ENCODE results near the gene CDK14.

CDK14 gene

GRCh38 chr7:91180746-91181145, 584.6 kb downstream of the CDK14 start:
- Histone ChIP-seq H4K20me1 (ENCODE audit: insufficient read depth, low read length) (no peaks in the 10 kb centered on the region), H3K4me1 (ENCODE audit: low read length) (no peaks in the 10 kb centered on the region), H3K79me2 (ENCODE audit: low read length) (no peaks in the 10 kb centered on the region), H3K27ac (ENCODE audit: low read length) (no peak overlapping the region), H3K4me3 (ENCODE audit: low read length) (no peak overlapping the region), H3K27me3 (ENCODE audit: low read depth, low read length) (no peaks in the 10 kb centered on the region), H2AFZ (ENCODE audit: low read depth, low read length) (no peak overlapping the region), H3K9me3 (ENCODE audit: insufficient read depth, low read length) (no peaks in the 10 kb centered on the region), H3K36me3 (replicated peaks; ENCODE audit: low read depth, low read length) (no peaks in the 10 kb centered on the region), H3K9ac (ENCODE audit: low read length) (no peak overlapping the region), H3K4me2 (ENCODE audit: low read length) (no peak overlapping the region)
- no peak for TF ChIP-seq EZH2phosphoT487 (IDR thresholded peaks at IDR 0.05; ENCODE audit: low read depth)
- TF ChIP-seq, protein P1, sequence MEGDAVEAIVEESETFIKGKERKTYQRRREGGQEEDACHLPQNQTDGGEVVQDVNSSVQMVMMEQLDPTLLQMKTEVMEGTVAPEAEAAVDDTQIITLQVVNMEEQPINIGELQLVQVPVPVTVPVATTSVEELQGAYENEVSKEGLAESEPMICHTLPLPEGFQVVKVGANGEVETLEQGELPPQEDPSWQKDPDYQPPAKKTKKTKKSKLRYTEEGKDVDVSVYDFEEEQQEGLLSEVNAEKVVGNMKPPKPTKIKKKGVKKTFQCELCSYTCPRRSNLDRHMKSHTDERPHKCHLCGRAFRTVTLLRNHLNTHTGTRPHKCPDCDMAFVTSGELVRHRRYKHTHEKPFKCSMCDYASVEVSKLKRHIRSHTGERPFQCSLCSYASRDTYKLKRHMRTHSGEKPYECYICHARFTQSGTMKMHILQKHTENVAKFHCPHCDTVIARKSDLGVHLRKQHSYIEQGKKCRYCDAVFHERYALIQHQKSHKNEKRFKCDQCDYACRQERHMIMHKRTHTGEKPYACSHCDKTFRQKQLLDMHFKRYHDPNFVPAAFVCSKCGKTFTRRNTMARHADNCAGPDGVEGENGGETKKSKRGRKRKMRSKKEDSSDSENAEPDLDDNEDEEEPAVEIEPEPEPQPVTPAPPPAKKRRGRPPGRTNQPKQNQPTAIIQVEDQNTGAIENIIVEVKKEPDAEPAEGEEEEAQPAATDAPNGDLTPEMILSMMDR (IDR thresholded peaks at IDR 0.05; ENCODE audit: low read depth, low read length): no peak

DNA sequence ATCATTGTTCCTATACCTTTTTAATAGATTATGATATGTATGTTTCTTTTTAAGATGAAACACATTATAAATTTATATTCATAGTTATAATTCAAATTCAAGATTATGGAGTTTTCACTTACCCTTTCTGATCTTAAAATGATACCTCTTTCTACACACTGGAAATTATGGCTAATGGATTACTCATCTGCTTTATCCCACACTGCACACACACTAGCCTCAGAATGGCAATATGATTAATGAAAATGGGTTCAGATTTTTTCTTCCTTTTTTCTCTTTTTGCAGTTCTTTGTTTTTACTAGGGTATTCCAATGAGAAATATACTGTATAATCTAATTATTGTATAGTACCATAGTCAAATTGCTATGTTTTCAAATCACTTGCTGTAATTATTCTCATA, 585.8 kb downstream of the CDK14 start:
- Histone ChIP-seq H3K27me3 (ENCODE audit: low read depth, low read length) (no peaks in the 10 kb centered on the region), H3K4me1 (ENCODE audit: low read length) (no peaks in the 10 kb centered on the region), H3K4me2 (ENCODE audit: low read length) (no peak overlapping the region), H2AFZ (ENCODE audit: low read depth, low read length) (no peak overlapping the region), H3K27ac (ENCODE audit: low read length) (no peak overlapping the region), H3K4me3 (ENCODE audit: low read length) (no peak overlapping the region), H3K79me2 (ENCODE audit: low read length) (no peaks in the 10 kb centered on the region), H3K36me3 (replicated peaks; ENCODE audit: low read depth, low read length) (no peaks in the 10 kb centered on the region), H4K20me1 (ENCODE audit: insufficient read depth, low read length) (no peaks in the 10 kb centered on the region), H3K9ac (ENCODE audit: low read length) (no peak overlapping the region), H3K9me3 (ENCODE audit: insufficient read depth, low read length) (no peaks in the 10 kb centered on the region)
- TF ChIP-seq, protein P1 (IDR thresholded peaks at IDR 0.05; ENCODE audit: low read depth, low read length): no peak
- TF ChIP-seq EZH2phosphoT487 (IDR thresholded peaks at IDR 0.05; ENCODE audit: low read depth): no peak

GRCh38 chr7:91182819-91183764, 587.0 kb downstream of the CDK14 start:
- no peak overlapping the region for H3K9ac ChIP-seq (ENCODE audit: low read length)
- H3K79me2 ChIP-seq (ENCODE audit: low read length): no peaks in the 10 kb centered on the region
- H3K4me2 ChIP-seq (ENCODE audit: low read length): no peak overlapping the region
- no peaks in the 10 kb centered on the region for H4K20me1 ChIP-seq (ENCODE audit: insufficient read depth, low read length)
- H3K27me3 ChIP-seq (ENCODE audit: low read depth, low read length): no peaks in the 10 kb centered on the region
- H3K9me3 ChIP-seq (ENCODE audit: insufficient read depth, low read length): no peaks in the 10 kb centered on the region
- H3K27ac ChIP-seq (ENCODE audit: low read length): no peak overlapping the region
- no peaks in the 10 kb centered on the region for H3K4me1 ChIP-seq (ENCODE audit: low read length)
- H3K4me3 ChIP-seq (ENCODE audit: low read length): no peak overlapping the region
- no peak overlapping the region for H2AFZ ChIP-seq (ENCODE audit: low read depth, low read length)
- no peaks in the 10 kb centered on the region for H3K36me3 ChIP-seq (replicated peaks; ENCODE audit: low read depth, low read length)
- no peak for TF ChIP-seq EZH2phosphoT487 (IDR thresholded peaks at IDR 0.05; ENCODE audit: low read depth)
- TF ChIP-seq, protein P1 (IDR thresholded peaks at IDR 0.05; ENCODE audit: low read depth, low read length): no peak

DNA sequence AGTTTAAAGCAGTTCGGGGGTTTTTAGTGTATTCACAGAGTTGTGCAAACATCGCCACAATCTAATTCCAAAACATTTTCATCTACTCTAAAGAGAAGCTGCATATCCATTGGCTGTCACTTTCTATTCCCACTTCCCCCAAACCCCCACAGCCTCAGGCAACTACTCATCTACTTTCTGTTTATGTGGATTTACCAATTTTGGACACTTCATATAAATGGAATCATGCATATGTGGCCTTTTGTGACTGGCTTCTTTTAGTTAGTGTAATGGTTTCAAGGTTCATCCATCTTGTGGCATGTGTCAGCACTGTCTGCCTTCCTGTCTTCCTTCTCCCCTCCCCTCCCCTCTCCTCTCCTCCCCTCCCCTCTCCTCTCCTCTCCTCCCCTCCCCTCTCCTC, 589.6 kb downstream of the CDK14 start:
- Histone ChIP-seq H3K4me1 (ENCODE audit: low read length) (no peaks in the 10 kb centered on the region), H3K27ac (ENCODE audit: low read length) (no peak overlapping the region), H3K36me3 (replicated peaks; ENCODE audit: low read depth, low read length) (no peaks in the 10 kb centered on the region), H3K27me3 (ENCODE audit: low read depth, low read length) (no peaks in the 10 kb centered on the region), H3K9me3 (ENCODE audit: insufficient read depth, low read length) (no peaks in the 10 kb centered on the region), H3K4me2 (ENCODE audit: low read length) (no peak overlapping the region), H3K79me2 (ENCODE audit: low read length) (no peaks in the 10 kb centered on the region), H4K20me1 (ENCODE audit: insufficient read depth, low read length) (no peaks in the 10 kb centered on the region), H2AFZ (ENCODE audit: low read depth, low read length) (no peak overlapping the region), H3K4me3 (ENCODE audit: low read length) (no peak overlapping the region), H3K9ac (ENCODE audit: low read length) (no peak overlapping the region)
- TF ChIP-seq, protein P1 (IDR thresholded peaks at IDR 0.05; ENCODE audit: low read depth, low read length): no peak
- TF ChIP-seq EZH2phosphoT487 (IDR thresholded peaks at IDR 0.05; ENCODE audit: low read depth): no peak

Data from OCI-LY3 (cell line).